GM12864 (cell line): Measurements from ENCODE around the gene OR1N1.
"Not testable (repeated sequence)": the region's sequence is repeated elsewhere in the genome, so short reads cannot be mapped to it uniquely, and the experiment has no call there.

Source experiments
- DNase-seq: peaks from one replicate; pipeline ENCODE4 v3.0.0-alpha.2; 2011; ENCODE audit warnings: low read depth
- H3K4me3 ChIP-seq: 2 replicates; pipeline ENCODE4 v1.5.1; 2011; ENCODE audit warnings: mild to moderate bottlenecking, low read depth, low read length, control low read depth
- TF ChIP-seq, protein P1 (sequence below): IDR thresholded peaks from 2 replicates; pipeline ENCODE4 v1.5.1; 2011; ENCODE audit warnings: low read depth, mild to moderate bottlenecking, moderate library complexity, low read length, control low read depth, inconsistent platforms; ENCODE audit errors: missing control alignments

The OR1N1 gene

DNA sequence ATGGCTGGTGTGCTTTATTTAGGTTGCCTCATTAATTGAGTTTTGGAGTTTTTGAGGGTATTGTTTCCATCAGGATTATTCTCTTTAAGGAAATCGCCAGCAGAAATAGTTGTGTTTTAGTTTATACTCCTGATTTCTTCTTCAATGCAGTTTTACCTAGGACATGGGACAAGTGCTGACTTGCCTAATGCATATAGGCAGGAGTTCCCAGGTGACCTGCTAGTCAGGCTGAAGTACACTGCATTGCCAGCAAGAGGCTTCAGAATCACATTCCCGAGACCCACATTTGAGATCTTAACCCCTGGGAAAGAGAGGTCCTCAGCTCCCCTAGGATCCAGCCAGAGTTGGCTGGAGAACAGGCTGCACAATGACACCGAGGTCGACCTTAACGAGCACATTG lies 24.3 kb upstream of the OR1N1 start:
- TF ChIP-seq, protein P1, sequence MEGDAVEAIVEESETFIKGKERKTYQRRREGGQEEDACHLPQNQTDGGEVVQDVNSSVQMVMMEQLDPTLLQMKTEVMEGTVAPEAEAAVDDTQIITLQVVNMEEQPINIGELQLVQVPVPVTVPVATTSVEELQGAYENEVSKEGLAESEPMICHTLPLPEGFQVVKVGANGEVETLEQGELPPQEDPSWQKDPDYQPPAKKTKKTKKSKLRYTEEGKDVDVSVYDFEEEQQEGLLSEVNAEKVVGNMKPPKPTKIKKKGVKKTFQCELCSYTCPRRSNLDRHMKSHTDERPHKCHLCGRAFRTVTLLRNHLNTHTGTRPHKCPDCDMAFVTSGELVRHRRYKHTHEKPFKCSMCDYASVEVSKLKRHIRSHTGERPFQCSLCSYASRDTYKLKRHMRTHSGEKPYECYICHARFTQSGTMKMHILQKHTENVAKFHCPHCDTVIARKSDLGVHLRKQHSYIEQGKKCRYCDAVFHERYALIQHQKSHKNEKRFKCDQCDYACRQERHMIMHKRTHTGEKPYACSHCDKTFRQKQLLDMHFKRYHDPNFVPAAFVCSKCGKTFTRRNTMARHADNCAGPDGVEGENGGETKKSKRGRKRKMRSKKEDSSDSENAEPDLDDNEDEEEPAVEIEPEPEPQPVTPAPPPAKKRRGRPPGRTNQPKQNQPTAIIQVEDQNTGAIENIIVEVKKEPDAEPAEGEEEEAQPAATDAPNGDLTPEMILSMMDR, result no peak
- H3K4me3 ChIP-seq, result no peak overlapping the region
- no peak for DNase-seq

GRCh38 chr9:122546196-122546595 lies 19.1 kb upstream of the OR1N1 start:
- TF ChIP-seq, protein P1, result no peak
- no peak for DNase-seq
- H3K4me3 ChIP-seq, result no peak overlapping the region

GRCh38 chr9:122538757-122539156 lies 11.7 kb upstream of the OR1N1 start:
- no peak for DNase-seq
- no peak overlapping the region for H3K4me3 ChIP-seq
- TF ChIP-seq, protein P1, result no peak

GRCh38 chr9:122537066-122537465 lies 10.0 kb upstream of the OR1N1 start:
- DNase-seq, H3K4me3 ChIP-seq: not testable (repeated sequence)

DNA sequence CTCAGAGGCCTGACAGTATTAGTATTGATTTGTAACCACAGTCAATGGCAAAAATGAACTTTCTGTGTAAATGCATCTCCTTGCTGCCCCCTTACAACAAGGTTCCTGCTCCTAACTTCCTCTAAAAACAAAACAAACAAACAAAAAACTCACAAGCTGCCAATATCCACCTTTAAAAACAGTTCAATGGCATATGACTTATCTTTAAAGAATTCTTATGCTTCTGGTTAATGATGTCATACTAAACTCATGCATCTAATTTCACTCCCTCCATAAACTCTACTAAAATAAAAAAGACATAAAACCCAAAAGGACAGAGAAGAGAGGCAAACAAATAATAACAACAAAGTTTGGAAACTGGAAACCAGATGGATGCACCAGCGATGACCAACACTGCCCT lies 9.0 kb upstream of the OR1N1 start:
- no peak overlapping the region for H3K4me3 ChIP-seq
- no peak for DNase-seq
- TF ChIP-seq, protein P1, result no peak

DNA sequence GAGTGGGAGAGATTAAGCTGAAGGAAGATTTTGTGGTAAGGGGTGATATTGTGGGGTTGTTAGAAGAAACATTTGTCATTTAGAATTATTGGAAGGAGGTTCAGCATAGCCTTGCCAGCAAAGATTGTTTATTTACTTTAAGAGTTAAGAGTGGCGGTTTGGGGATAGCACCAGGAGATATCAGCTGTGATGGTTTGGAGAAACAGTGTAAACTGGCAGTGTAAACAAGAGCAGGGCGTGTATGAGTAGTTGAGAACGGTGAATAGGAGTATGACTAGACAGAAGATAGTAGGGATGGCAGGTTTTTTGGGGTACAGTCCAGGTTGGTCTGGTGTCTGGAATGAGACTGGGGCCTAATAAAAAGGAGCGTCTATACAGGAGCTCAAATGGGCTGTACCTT lies 4.1 kb upstream of the OR1N1 start:
- not testable (repeated sequence) for H3K4me3 ChIP-seq, DNase-seq

GRCh38 chr9:122526602-122527001 lies 491 bp downstream of the OR1N1 start:
- H3K4me3 ChIP-seq, result no peak overlapping the region
- DNase-seq, result no peak
- TF ChIP-seq, protein P1, result no peak

GRCh38 chr9:122519376-122519775 lies 7.7 kb downstream of the OR1N1 start:
- TF ChIP-seq, protein P1, result no peak
- DNase-seq, result no peak
- no peak overlapping the region for H3K4me3 ChIP-seq
